Measurements from ENCODE around the gene TMEM139.

GRCh38 chr7:143250822-143251221 is 33.9 kb upstream of the TMEM139 start:
- no peak for TF ChIP-seq MYBL2 (CRISPR knock-in tag; IDR thresholded peaks at IDR 0.05)
- TF ChIP-seq, protein P1, sequence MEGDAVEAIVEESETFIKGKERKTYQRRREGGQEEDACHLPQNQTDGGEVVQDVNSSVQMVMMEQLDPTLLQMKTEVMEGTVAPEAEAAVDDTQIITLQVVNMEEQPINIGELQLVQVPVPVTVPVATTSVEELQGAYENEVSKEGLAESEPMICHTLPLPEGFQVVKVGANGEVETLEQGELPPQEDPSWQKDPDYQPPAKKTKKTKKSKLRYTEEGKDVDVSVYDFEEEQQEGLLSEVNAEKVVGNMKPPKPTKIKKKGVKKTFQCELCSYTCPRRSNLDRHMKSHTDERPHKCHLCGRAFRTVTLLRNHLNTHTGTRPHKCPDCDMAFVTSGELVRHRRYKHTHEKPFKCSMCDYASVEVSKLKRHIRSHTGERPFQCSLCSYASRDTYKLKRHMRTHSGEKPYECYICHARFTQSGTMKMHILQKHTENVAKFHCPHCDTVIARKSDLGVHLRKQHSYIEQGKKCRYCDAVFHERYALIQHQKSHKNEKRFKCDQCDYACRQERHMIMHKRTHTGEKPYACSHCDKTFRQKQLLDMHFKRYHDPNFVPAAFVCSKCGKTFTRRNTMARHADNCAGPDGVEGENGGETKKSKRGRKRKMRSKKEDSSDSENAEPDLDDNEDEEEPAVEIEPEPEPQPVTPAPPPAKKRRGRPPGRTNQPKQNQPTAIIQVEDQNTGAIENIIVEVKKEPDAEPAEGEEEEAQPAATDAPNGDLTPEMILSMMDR (IDR thresholded peaks at IDR 0.05) = no peak
- TF ChIP-seq NFE2L1 (CRISPR knock-in tag; IDR thresholded peaks at IDR 0.05) = no peak
- no peak for TF ChIP-seq SMAD4 (CRISPR knock-in tag; IDR thresholded peaks at IDR 0.05)
- TF ChIP-seq FOXP1 (CRISPR knock-in tag; IDR thresholded peaks at IDR 0.05; ENCODE audit: borderline replicate concordance) = no peak
- TF ChIP-seq MAX (CRISPR knock-in tag; IDR thresholded peaks at IDR 0.05) = no peak
- TF ChIP-seq, protein P2, sequence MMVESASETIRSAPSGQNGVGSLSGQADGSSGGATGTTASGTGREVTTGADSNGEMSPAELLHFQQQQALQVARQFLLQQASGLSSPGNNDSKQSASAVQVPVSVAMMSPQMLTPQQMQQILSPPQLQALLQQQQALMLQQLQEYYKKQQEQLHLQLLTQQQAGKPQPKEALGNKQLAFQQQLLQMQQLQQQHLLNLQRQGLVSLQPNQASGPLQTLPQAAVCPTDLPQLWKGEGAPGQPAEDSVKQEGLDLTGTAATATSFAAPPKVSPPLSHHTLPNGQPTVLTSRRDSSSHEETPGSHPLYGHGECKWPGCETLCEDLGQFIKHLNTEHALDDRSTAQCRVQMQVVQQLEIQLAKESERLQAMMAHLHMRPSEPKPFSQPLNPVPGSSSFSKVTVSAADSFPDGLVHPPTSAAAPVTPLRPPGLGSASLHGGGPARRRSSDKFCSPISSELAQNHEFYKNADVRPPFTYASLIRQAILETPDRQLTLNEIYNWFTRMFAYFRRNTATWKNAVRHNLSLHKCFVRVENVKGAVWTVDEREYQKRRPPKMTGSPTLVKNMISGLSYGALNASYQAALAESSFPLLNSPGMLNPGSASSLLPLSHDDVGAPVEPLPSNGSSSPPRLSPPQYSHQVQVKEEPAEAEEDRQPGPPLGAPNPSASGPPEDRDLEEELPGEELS (CRISPR knock-in tag; IDR thresholded peaks at IDR 0.05) = no peak
- TF ChIP-seq SP1 (CRISPR knock-in tag; conservative IDR thresholded peaks at IDR 0.05) = no peak
- no peak for TF ChIP-seq USF1 (CRISPR knock-in tag; IDR thresholded peaks at IDR 0.05)
